ENCODE measurements around the gene SLC5A8.

GRCh38 chr12:101221301-101221700, 11.3 kb upstream of the SLC5A8 start:
- no peak for TF ChIP-seq EZH2 (IDR thresholded peaks at IDR 0.05; ENCODE audit: borderline replicate concordance)
- TF ChIP-seq, protein P1, sequence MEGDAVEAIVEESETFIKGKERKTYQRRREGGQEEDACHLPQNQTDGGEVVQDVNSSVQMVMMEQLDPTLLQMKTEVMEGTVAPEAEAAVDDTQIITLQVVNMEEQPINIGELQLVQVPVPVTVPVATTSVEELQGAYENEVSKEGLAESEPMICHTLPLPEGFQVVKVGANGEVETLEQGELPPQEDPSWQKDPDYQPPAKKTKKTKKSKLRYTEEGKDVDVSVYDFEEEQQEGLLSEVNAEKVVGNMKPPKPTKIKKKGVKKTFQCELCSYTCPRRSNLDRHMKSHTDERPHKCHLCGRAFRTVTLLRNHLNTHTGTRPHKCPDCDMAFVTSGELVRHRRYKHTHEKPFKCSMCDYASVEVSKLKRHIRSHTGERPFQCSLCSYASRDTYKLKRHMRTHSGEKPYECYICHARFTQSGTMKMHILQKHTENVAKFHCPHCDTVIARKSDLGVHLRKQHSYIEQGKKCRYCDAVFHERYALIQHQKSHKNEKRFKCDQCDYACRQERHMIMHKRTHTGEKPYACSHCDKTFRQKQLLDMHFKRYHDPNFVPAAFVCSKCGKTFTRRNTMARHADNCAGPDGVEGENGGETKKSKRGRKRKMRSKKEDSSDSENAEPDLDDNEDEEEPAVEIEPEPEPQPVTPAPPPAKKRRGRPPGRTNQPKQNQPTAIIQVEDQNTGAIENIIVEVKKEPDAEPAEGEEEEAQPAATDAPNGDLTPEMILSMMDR (IDR thresholded peaks at IDR 0.05; ENCODE audit: poor library complexity), result no peak
